ENCODE measurements around the gene C10orf67. TPM values are rescaled to one million over a fixed set of nuclear protein-coding genes. Genes with fewer than 3 reads are reported as not detected.
"Not testable (repeated sequence)": the region's sequence is repeated elsewhere in the genome, so short reads cannot be mapped to it uniquely, and the experiment has no call there.

C10orf67 gene
- total RNA-seq, 2 donors from 2014 or later: not detected

DNA sequence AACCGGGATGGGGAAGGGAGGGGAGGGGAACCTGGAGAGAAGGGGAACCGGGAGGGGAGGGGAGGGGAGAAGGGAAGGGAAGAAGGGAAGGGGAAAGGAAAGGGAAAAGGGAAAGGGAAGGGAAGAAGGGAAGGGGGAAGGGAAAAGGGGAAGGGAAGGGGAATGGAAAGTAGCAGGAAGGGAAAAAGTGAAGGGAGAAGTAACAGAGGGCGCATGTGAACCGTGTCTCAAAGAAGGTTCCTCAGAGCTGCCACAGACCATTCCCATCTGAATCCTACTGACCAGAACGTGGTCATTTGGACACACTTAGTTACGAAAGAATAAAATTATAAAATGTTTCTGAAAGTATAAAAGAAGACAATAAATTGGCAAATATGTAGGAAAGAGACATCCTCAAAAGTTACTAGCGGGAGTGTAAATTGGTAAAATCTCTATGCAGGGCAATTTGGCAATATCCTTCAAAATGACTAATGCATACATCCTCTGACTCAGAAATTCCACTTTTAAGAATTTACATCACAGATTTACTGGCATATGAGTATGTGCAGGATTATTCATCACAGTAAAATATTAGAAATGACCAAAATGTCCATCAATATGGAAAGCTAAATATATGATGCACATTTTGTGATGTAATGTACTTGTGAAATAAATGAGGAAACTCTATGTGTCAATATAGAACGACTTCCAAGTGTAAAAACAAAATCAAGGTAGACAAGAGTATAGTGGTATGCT is 12.9 kb downstream of the C10orf67 start:
- DNase-seq (no peak), ATAC-seq (no peak)
- intact Hi-C loops (cut with DNase I, micrococcal nuclease): no loop called here

DNA sequence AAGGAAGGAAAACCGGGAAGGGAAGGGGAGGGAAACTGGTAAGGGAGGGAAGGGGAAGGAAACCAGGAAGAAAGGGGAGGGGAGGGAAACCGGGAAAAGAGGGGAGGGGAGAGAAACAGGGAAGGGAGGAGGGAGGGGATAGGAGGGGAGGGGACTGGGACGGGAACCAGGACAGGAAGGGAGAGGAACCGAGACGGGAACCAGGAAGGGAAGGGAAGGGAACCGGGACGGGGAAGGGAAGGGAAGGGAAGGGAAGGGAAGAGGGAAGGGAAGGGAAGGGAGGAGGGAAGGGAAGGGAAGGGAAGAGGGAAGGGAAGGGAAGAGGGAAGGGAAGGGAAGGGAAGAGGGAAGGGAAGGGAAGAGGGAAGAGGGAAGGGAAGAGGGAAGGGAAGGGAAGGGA is 13.6 kb downstream of the C10orf67 start:
- ATAC-seq (no peak), DNase-seq (no peak)
- intact Hi-C loops (cut with DNase I, micrococcal nuclease): no loop called here

DNA sequence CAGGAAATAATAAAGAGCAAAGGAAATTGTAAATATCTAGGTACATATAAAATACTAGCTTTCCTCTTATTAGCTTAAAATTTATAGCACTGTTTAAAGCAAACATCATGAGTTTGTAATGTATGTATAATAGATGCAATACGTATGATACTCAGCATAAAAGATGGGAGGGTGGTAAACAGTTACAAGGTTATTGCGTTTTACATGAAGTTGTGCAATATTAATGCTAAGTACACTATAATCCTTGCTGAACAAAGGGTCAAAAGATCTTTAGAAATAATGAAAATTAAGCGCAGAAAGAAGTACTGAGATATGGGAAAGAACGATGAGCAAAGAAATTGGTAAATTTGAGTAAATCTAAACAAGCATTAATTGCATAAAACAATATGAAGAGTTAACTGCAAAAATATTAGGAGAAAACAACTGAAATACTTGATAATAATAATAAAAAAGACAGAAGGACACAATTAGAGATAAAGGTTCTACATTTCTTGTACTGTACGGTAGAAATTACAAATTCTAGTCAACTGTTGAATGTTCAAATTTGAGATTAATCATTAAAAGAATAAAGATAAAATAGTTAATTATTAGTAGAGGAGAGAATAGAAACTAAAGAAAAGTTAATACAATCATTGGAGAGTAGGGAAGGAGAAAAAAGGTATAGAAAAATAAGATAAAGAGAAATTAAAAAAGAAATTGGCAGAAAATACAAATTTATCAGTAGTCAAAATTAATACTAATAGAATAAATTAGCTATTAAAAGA is 17.9 kb downstream of the C10orf67 start:
- ATAC-seq: no peak
- no peak for DNase-seq
- intact Hi-C loops (cut with DNase I, micrococcal nuclease): no loop called here

DNA sequence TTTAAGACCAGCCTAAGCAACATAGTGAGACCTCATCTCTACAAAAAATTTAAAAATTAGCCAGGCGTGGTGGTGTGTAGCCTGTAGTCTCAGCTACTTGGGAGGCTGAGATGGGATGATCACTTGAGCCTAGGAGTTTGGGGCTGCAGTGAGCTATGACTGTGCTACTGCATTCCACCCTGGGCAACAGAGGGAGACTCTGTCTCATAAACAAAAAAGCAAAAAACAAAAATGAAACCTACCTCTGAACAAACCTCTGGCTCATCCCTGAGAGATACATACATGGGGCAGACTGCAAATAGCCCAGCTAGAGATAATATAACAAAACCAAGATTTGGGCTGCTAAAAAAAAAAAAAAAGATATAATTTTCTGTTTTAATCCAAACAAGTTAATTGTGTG is 19.5 kb downstream of the C10orf67 start:
- DNase-seq: no peak
- intact Hi-C loops (cut with DNase I, micrococcal nuclease): no loop called here
- ATAC-seq: no peak

DNA sequence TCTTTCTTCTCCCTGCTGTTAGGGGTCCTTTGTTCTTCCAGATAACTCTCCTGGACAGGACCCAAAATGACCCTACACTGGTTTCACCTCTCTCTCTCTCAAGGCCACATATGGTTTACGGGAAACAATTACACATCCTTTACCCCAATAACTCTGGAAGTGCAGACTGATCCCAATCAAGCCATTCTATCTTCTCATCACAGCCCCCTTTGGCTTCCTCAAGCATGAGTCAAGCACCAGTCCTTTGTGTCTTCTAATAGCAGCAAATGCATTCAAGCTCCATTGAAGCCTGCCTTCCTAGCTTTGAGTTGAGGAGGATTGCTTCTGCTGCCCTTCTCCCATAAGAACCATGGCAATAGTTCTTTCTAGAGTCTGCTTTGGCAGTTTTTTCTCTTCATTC is 20.2 kb downstream of the C10orf67 start:
- ATAC-seq (no peak), DNase-seq (no peak)
- intact Hi-C loops (cut with DNase I, micrococcal nuclease): no loop called here

DNA sequence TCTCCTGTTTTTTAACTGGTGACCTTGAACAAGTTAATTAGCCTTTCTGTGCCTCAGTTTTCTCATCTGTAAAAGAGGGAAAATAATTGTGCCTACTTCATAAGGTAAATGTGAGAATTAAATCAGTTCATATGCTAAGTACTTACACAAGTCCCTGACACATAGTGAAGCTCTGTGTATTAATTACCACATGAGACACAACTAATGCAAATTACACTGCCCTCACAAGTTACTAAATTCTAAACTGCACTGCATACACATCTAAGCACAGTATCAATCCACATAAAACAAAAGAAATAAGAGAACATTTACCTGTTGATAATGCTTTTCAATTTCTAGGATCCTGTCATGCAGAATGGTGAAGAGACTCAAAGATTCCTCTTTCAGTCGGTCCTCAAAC is 22.5 kb downstream of the C10orf67 start:
- DNase-seq: no peak
- intact Hi-C loops (cut with DNase I, micrococcal nuclease): no loop called here
- ATAC-seq: no peak

DNA sequence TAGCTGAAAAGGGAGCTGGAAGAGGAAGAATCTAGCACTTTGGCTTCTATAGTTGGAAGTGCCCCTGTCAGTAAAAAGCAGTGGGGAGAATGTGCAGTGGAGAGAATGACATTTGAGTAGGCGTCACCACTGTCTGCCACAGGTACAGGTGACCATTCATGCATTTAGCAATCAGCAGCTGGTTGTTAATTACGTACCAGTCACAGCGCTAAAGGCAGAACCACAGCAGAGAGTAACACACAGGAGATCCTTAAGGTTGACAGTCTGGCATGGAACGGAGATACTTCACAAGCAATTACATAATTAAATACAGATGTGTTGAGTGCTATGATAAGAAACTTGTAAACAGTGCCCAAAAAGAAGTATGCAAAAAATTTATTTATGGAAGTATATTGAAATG is 24.8 kb downstream of the C10orf67 start:
- no peak for ATAC-seq
- intact Hi-C loops (cut with DNase I, micrococcal nuclease): loop anchor here (10.0 kb wide), 2 partner anchors 205 to 875 kb away; no protein-coding TSS in a partner anchor
- no peak for DNase-seq

DNA sequence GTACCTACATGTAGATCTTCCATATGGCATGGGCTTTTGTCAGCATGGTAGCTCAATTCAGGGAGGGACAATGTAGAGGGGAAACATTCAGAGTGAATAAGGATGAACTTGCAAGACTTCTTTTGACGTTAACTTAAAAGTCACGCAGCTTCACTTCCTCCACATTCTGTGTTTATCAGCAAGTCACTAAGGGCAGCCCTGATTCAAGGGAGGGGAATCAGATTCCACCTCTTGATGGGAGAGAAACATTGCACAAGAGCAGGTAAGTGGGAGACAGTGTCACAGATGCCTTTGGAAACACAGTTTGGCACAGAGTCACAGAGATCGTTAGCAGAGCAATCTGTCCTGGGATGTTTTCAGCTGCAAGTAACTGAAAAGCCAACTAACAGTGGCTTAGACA is 26.2 kb downstream of the C10orf67 start:
- intact Hi-C loops (cut with DNase I, micrococcal nuclease): loop anchor here (10.0 kb wide), 2 partner anchors 206 to 876 kb away; no protein-coding TSS in a partner anchor
- ATAC-seq (no peak), DNase-seq (no peak)

DNA sequence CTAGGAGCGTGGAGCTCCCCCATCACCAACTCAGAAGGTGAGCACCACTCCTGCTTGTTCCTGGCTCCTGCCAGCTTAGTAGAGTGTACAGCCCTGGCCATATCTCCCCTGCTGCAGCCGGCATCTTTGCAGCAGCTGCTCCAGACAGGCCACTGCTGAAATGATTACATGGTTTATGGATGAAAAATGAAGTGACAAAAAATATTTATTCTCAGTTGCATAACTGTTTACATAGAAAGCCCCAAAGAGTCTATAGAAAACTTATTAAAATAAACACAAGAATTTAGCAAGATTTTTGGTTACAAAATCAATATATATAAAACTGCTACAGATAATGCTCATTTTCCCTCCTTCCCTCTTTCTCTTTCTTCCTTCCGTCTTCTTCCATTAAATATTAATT is 27.2 kb downstream of the C10orf67 start:
- ATAC-seq (no peak), DNase-seq (no peak)
- intact Hi-C loops (cut with DNase I, micrococcal nuclease): loop anchor here (10.0 kb wide), 2 partner anchors 207 to 877 kb away; no protein-coding TSS in a partner anchor

DNA sequence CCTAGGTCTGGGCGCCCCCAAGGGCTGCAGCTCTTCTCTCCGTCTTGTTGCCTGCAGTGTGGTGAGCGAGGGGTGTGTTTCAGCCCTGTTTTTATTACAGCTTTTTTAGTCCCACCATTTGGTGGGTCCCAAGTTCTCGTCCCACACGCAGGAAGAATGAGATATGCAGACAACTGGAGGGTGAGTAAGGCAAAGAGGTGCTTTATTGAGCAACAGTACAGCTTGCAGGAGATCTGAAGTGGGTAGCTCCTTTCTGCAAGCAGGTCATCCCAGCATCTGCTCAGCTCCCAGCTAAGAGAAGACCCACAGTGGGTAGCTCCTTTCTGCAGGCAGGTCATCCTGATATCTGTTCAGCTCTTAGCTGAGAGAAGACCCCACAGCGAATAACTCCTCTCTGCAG is 28.2 kb downstream of the C10orf67 start:
- DNase-seq: no peak
- intact Hi-C loops (cut with DNase I, micrococcal nuclease): loop anchor here (10.0 kb wide), 2 partner anchors 208 to 878 kb away; no protein-coding TSS in a partner anchor
- no peak for ATAC-seq

DNA sequence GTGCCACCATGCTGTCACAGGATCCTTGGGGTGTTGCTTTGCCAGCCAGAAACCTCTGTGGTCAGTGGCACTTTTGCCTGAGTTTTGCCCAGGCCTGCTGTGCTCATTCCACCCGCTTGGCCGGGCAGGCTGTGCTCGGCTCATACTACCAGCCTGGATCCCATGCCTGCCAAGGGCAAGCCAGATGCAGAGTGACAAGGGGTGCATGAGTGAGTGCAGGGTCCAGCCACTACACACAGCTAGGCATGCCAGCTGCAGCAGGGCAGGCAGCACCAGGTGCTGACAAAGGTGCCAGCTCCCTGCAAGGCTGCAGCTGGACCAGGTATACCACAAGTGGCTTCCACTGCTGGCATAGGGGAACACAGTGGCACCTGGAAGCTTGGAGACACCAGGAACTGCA is 28.6 kb downstream of the C10orf67 start:
- intact Hi-C loops (cut with DNase I, micrococcal nuclease): loop anchor here (10.0 kb wide), 2 partner anchors 209 to 879 kb away; no protein-coding TSS in a partner anchor
- DNase-seq (no peak), ATAC-seq (no peak)

DNA sequence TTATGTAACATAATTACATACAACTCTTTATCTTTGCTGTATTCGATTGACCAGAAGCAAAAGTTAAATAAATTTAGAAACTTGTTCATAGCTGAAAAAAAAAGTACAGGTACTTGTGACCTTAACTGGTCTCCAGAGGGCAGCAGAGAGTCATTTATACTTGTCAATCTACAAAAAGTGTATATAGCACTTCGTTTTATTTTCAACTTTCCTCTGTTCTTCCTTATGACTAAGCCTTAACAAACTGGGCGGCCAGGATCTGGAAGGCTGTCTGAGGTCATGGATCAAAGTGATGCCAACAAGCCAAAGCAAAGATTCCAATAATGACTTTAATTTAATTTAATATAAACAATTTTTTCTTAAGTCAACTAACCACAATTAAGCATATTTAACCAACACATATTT is 29.8 kb downstream of the C10orf67 start:
- ATAC-seq: peak; percentile 80
- intact Hi-C loops (cut with DNase I, micrococcal nuclease): loop anchor here (5.0 to 10.0 kb wide), 3 partner anchors 210 to 880 kb away; no protein-coding TSS in a partner anchor
- peak in 1 of 2 donors; percentile 62 for DNase-seq

DNA sequence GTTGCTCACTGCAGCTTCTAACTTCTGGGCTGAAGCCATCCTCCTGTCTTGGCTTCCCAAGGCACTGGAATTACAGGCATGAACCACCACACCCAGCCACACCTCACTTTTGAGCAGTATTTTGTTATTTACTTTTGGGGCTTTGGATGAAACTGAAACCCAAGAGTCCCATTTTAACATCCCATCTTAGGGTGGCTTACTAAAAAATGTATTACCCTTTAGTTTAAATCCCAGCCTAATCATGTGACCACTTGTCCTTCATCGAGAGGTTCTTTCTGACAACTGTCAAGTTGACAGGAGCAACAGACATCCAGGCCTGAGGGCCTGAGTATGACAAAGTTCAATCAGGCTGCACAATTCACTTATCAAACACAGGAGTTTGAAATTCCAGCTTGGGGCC is 33.6 kb downstream of the C10orf67 start:
- intact Hi-C loops (cut with DNase I, micrococcal nuclease): loop anchor here (5.0 to 10.0 kb wide), 3 partner anchors 214 to 884 kb away; no protein-coding TSS in a partner anchor
- ATAC-seq (no peak), DNase-seq (no peak)

DNA sequence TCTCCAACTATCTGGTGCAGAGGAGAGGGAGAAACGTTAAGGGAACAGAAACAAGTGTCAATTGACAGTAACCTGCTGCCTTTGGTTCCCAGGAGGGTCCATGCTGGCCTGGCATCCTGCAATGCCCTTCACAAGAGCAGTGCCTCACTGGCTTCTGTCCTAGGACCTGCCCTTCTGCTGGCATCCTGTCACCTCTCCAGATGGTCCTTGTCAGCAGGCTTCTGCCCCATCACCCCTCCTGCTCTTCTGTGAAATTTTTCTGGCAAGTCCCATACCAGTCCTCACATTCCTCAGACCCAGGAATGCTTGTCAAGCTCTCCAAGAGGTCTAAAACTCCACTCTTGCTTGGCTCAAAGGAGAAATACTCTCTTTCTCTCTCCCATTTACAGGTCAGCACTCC is 34.2 kb downstream of the C10orf67 start:
- no peak for ATAC-seq
- no peak for DNase-seq
- intact Hi-C loops (cut with DNase I, micrococcal nuclease): loop anchor here (5.0 to 10.0 kb wide), 3 partner anchors 214 to 884 kb away; no protein-coding TSS in a partner anchor

DNA sequence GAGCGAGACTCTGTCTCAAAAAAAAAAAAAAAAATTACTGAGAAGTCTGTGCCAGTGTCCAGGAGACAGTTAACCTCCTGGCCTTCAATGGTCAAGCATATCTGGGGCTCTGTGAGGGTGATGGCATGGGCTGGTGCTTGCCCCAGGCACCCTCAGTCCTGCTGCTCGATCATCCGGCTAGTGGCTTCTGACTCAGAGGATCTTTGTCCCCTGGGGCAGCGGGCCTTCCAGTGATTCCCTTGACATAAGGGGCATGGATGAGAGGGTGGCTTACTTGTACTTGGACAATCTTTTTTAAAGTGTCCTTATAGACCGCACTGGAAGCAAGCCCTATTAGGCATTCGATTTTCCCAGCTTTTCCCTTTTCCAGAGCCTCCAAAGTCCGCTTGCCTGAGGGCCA is 44.6 kb downstream of the C10orf67 start:
- ATAC-seq; intact Hi-C loops (cut with DNase I, micrococcal nuclease); DNase-seq: not testable (repeated sequence)

DNA sequence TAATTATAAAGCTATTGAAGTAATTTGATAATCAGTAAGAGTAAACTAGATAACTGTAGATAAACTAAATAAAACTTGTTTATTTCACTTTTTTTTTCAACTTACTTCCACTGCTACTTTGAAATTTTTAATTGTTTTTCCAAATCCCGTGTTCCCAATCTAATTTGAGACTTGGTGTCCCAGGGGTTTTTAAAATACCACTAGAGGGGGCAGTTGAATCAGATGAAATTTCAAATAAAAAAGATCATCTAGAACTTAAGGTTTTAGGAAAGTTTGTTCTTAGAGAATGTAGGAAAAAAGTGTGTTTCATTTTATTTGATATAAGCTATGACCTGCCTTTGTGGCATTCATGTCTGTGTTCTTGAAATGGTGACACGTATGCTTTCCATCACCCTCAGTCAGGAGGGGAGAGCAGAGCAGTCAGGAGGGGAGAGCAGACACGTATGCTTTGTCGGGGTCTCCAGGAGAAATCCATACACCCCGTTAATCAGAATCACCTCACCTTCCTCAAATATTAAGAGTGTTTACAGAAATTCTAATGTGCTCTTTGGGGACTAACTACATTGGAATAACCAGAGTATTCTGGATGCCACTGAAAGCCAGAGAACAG is 49.9 kb downstream of the C10orf67 start:
- intact Hi-C loops (cut with DNase I, micrococcal nuclease): no loop called here
- ATAC-seq (no peak), DNase-seq (no peak)

DNA sequence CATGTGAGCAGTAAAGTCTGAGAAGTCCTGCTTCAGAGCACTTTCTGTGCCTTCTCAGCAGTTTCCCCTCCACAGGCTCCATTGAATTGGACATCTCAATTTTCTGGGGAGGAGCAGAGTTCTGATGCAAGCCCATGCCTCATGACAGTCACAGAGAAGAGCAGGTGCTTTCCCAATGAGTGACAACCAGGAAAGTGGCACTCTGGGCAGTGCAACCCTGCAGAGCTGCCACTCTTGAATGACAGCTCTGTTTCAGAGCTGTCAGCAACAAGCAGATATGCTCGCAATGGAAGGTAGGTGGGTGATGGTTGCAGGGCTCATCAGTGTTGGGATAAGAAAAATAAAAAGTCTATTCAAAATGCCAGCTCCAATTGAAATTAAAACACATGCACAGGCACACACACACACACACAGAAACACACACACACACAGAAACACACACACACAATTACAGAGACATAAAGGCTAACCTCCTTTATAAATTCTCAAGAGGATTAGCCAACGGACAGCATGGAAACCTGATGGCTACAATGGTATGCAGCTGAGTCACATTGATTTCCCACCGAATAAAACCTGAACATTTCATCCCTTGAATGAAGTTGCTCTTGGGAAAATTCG is 50.5 kb downstream of the C10orf67 start:
- ATAC-seq (no peak), DNase-seq (no peak)
- intact Hi-C loops (cut with DNase I, micrococcal nuclease): no loop called here

DNA sequence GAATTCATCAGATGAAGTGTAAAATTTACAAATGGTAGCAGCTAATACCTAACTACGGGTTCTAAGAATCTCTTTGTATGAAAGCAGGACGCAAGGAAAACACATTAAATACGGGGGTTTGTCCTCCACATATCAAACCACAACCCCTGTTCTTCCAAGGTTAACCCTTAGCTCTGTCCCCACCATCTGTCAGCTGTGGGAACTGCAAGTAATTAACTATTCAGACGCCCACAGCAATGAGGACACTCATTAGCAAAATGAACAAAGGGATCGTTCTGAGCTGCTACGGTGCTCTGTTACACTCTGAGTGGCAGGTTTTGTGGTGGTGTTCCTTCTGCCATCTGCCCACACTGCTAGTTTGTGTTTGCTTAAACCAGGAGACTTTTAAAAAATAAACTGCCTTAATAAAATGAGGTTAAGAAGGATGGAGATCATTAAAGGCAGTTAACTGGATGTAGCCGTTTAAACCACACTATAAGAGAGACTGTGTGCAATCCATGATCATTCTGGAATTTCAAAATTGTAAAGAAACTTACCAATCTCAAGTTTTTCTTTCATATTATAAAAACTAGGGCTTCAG is 51.4 kb downstream of the C10orf67 start:
- intact Hi-C loops (cut with DNase I, micrococcal nuclease): no loop called here
- peak in 1 of 2 donors; percentile 19 for DNase-seq
- peak; percentile 45 for ATAC-seq

Data from left colon (tissue), 2 donors.